Type B pancreatic cell (in vitro differentiated cells): ENCODE results near the gene BCL2L13. TPM values are rescaled to one million over a fixed set of nuclear protein-coding genes. Genes with fewer than 3 reads are reported as not detected.
"Not testable (repeated sequence)": the region's sequence is repeated elsewhere in the genome, so short reads cannot be mapped to it uniquely, and the experiment has no call there.

Experiments used
- DNase-seq: peaks from one replicate; pipeline ENCODE4 v3.0.0; 2021; ENCODE audit warnings: mixed read lengths; ENCODE audit not compliant: unreplicated experiment; ENCODE audit errors: extremely low spot score
- H3K27ac Mint-ChIP-seq: 2 replicates; pipeline ENCODE4 v1.8.0; 2021; ENCODE audit warnings: mild to moderate bottlenecking, mixed read lengths
- H3K27me3 Mint-ChIP-seq: 2 replicates; pipeline ENCODE4 v1.8.0; 2021; ENCODE audit warnings: mixed read lengths
- H3K36me3 Mint-ChIP-seq: 2 replicates; pipeline ENCODE4 v1.8.0; 2021; ENCODE audit warnings: mixed read lengths
- H3K4me1 Mint-ChIP-seq: one replicate; pipeline ENCODE4 v1.8.0; 2021; ENCODE audit warnings: mixed read lengths; ENCODE audit not compliant: unreplicated experiment
- H3K4me3 Mint-ChIP-seq: 2 replicates; pipeline ENCODE4 v1.8.0; 2021; ENCODE audit warnings: mild to moderate bottlenecking, mixed read lengths
- H3K9me3 Mint-ChIP-seq: 2 replicates; pipeline ENCODE4 v1.8.0; 2021; ENCODE audit warnings: mixed read lengths
- CTCF ChIP-seq: fragments of 200-600 bp; sonication (generic); conservative IDR thresholded peaks from 2 replicates; pipeline ENCODE4 v1.5.0; 2021; ENCODE audit warnings: antibody characterized with exemption, mild to moderate bottlenecking
- total RNA-seq: library from RNA; stranded (reverse); gene quantifications from 2 replicates; pipeline ENCODE4 v1.2.1, GENCODE V29; 2021; ENCODE audit warnings: low replicate concordance

Gene BCL2L13
- total RNA-seq, 1 donor from 2014 or later, result 32.5 TPM

- H3K4me1 Mint-ChIP-seq, result no peaks in the 10 kb centered on the region
- no peak for DNase-seq
- no peak overlapping the region for H3K4me3 Mint-ChIP-seq
- peaks cover 4% of the 10 kb centered on the region for H3K36me3 Mint-ChIP-seq
- no peaks in the 10 kb centered on the region for H3K27me3 Mint-ChIP-seq
- TF ChIP-seq CTCF, result no peak
- no peaks in the 10 kb centered on the region for H3K9me3 Mint-ChIP-seq
- H3K27ac Mint-ChIP-seq, result no peak overlapping the region
Measured at GRCh38 chr22:17749605-17750395, 111.2 kb downstream of the BCL2L13 start.

GRCh38 chr22:17751596-17751995, 113.0 kb downstream of the BCL2L13 start:
- TF ChIP-seq CTCF, result no peak
- H3K27me3 Mint-ChIP-seq, result no peaks in the 10 kb centered on the region
- no peak for DNase-seq
- no peak overlapping the region for H3K27ac Mint-ChIP-seq
- no peak overlapping the region for H3K4me3 Mint-ChIP-seq
- H3K36me3 Mint-ChIP-seq, result peaks cover under 1% of the 10 kb centered on the region
- H3K9me3 Mint-ChIP-seq, result no peaks in the 10 kb centered on the region
- no peaks in the 10 kb centered on the region for H3K4me1 Mint-ChIP-seq

DNA sequence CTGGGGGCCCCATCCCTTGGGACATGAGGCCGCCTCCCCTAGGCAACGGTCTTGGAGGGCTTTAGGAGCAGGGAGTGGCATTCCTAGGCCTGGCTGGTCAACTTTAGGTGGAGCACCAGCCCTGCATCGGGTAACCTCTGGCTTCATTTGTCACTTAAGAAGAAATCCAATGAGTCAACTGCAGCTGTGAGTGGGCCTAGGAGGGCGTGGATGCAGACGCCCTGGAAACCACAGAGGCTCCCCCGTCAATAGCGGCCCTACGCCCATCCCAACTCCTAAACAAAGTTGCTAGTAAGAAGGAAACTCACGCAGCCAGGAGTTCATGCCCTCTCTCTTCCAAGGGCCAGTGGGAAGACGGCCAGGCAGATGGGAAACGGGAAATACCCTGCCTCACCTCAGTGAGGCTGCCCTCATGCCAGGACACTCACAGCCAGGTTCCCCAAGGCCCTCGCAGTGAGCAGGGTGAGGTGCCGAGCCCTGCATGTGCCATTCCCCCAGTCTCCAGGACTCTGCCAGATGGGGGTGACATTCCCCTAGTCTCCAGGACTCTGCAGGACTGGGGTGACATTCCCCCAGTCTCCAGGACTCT, 114.9 kb downstream of the BCL2L13 start:
- H3K4me1 Mint-ChIP-seq, result no peaks in the 10 kb centered on the region
- no peaks in the 10 kb centered on the region for H3K27me3 Mint-ChIP-seq
- TF ChIP-seq CTCF, result no peak
- DNase-seq, result no peak
- H3K4me3 Mint-ChIP-seq, result no peak overlapping the region
- no peak overlapping the region for H3K27ac Mint-ChIP-seq
- H3K36me3 Mint-ChIP-seq, result no peaks in the 10 kb centered on the region
- no peaks in the 10 kb centered on the region for H3K9me3 Mint-ChIP-seq

DNA sequence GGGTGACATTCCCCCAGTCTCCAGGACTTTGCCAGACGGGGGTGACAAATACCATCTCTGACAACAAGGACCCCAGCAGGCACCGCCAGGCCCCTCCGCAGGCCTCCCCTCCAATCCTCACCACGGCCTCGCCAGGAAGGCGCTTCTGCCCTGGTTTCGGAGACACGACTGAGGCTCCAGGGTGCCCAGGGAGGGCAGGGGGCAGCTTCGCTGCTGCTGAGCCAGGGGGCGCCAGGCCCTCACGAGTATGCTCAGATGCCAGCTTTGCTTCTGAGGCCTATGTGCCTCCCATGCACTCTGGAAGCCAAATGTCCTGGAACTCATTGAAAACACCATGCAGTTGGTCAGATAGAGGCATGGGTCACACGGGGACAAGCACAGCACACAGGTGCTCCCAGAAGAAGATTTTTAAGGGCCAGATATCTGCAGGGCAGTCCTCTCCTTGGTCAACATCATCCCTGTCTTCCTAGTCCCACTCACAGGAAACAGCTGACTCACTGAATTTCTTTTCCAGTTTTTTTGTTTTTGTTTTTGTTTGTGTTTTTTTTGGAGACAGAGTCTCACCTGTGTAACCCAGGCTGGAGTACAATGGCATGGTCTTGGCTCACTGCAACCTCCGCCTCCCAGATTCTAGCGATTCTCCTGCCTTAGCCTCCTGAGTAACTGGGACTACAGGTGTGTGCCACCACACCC, 115.8 kb downstream of the BCL2L13 start:
- Mint-ChIP-seq H3K4me3 (no peak overlapping the region), H3K4me1 (no peaks in the 10 kb centered on the region), H3K36me3 (no peaks in the 10 kb centered on the region), H3K9me3 (no peaks in the 10 kb centered on the region), H3K27me3 (no peaks in the 10 kb centered on the region), H3K27ac (no peak overlapping the region)
- DNase-seq, result no peak
- peak; percentile 34 for TF ChIP-seq CTCF

GRCh38 chr22:17761138-17761488, 122.6 kb downstream of the BCL2L13 start:
- Mint-ChIP-seq H3K27me3 (no peaks in the 10 kb centered on the region), H3K9me3 (no peaks in the 10 kb centered on the region), H3K27ac (peak overlapping the region; percentile 69), H3K4me3 (no peak overlapping the region), H3K4me1 (peaks cover 20% of the 10 kb centered on the region), H3K36me3 (no peaks in the 10 kb centered on the region)
- TF ChIP-seq CTCF, result no peak
- DNase-seq, result no peak

DNA sequence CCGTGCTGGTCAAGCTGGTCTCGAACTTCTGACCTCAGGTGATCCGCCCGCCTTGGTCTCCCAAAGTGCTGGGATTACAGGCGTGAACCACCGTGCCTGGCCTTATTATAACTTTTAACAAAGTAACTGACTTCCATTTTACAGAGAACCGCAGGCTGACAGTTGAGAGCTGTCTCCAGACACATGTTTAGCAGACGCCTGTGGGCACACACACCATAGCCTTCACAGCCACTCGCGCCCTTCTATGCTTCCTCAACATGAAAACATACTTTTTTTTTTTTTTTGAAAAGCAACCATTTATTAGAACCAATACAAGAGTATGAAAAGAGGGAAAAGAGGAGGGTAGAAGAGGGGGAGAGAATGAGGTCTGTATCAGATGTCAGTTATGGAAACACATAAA, 124.9 kb downstream of the BCL2L13 start:
- H3K4me3 Mint-ChIP-seq, DNase-seq, H3K27me3 Mint-ChIP-seq, H3K36me3 Mint-ChIP-seq, H3K27ac Mint-ChIP-seq, H3K9me3 Mint-ChIP-seq: not testable (repeated sequence)
- H3K4me1 Mint-ChIP-seq, result peaks cover 24% of the 10 kb centered on the region
